WERI-Rb-1 (cell line): ENCODE data around the gene CCDC158.

ENCODE experiments used
- DNase-seq: peaks from one replicate; pipeline ENCODE4 v3.0.0-alpha.2; 2020
- H3K27ac ChIP-seq: fragments of 250-450 bp; sonication (Bioruptor Pico); 2 replicates; pipeline ENCODE4 v1.5.1; 2020; ENCODE audit warnings: mild to moderate bottlenecking, moderate library complexity
- H3K27me3 ChIP-seq: fragments of 250-450 bp; sonication (Bioruptor Pico); 2 replicates; pipeline ENCODE4 v1.5.1; 2021; ENCODE audit warnings: mild to moderate bottlenecking, low read depth, moderate library complexity; ENCODE audit not compliant: insufficient read depth, severe bottlenecking
- H3K36me3 ChIP-seq: fragments of 250-450 bp; sonication (Bioruptor Pico); 2 replicates; pipeline ENCODE4 v1.5.1; 2020; ENCODE audit warnings: mild to moderate bottlenecking, moderate library complexity
- H3K4me3 ChIP-seq: 2 replicates; pipeline ENCODE4 v1.5.1; 2011; ENCODE audit warnings: low read depth, mild to moderate bottlenecking, control low read depth, low read length
- H3K9me3 ChIP-seq: fragments of 250-450 bp; sonication (Bioruptor Pico); 2 replicates; pipeline ENCODE4 v1.5.1; 2021; ENCODE audit warnings: mild to moderate bottlenecking, moderate library complexity; ENCODE audit not compliant: severe bottlenecking
- CTCF ChIP-seq: IDR thresholded peaks from 2 replicates; pipeline ENCODE4 v1.5.1; 2011; ENCODE audit warnings: low read depth, mild to moderate bottlenecking, control low read depth, inconsistent platforms, low read length

The CCDC158 gene

GRCh38 chr4:76265631-76266218 lies 155.2 kb downstream of the CCDC158 start:
- no peak for DNase-seq
- H3K9me3 ChIP-seq = no peaks in the 10 kb centered on the region
- no peaks in the 10 kb centered on the region for H3K36me3 ChIP-seq
- TF ChIP-seq CTCF = no peak
- H3K4me3 ChIP-seq = no peak overlapping the region
- no peak overlapping the region for H3K27ac ChIP-seq
- H3K27me3 ChIP-seq = no peaks in the 10 kb centered on the region
